ENCODE measurements around the gene REEP5.

- no peak for TF ChIP-seq CTCF (conservative IDR thresholded peaks at IDR 0.05 in 1 of 2, IDR thresholded peaks at IDR 0.05 in 1 of 2; ENCODE audit: extremely low read depth in 1 of 2, insufficient read depth in 1 of 2, low read depth in 1 of 2, low read length in 2 of 2)
- no peak for TF ChIP-seq EZH2 (IDR thresholded peaks at IDR 0.05; ENCODE audit: borderline replicate concordance, low read length)
These were observed 67.4 kb downstream of the REEP5 start for GRCh38 chr5:112854651-112855050.

Data from mammary epithelial cell (primary cell).